ENCODE results near the gene BCL11A.

Gene BCL11A

DNA sequence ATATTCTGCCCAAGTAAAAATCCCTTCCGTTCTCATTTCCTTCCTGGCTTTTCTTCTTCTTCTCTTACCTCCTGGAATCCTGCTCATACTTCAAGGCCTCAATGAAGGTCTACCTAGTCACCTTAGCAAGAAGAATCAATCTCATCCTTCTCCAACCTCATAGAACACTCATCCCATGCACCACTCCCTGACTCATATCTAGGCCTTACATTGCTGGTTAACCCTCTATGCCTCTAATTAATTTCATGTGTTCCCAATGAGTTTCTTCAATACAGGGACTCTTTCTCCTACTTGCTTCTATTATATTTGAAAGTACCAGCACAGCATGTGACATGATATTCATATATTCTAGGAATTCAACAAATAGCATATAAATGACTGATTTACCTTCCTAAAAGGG lies 63.0 kb downstream of the BCL11A start:
- in situ Hi-C loops (cut with HindIII; ENCODE audit: low sequenced_read_pairs): no loop called here

DNA sequence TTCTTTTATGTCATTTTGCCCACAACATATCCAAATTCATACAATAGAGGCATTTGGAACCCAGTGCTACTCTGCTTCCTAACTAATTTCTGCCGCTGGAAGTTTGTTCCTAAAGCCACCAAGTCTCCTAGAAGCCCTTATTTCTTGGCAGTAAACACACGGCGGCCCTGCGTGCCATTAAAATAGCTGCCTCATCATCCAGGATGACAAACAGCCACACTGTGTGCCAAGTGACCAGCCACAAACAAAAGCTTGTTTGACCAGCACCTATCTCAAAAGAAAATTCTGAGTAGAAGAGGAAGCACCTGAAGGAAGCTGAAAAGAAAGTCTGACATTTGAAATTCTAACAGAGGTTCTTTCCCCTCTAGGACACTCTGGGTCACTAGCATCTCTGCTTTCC lies 64.2 kb downstream of the BCL11A start:
- in situ Hi-C loops (cut with HindIII; ENCODE audit: low sequenced_read_pairs): no loop called here

- in situ Hi-C loops (cut with HindIII; ENCODE audit: low sequenced_read_pairs): no loop called here
These were observed 65.2 kb downstream of the BCL11A start for GRCh38 chr2:60488291-60488690.

DNA sequence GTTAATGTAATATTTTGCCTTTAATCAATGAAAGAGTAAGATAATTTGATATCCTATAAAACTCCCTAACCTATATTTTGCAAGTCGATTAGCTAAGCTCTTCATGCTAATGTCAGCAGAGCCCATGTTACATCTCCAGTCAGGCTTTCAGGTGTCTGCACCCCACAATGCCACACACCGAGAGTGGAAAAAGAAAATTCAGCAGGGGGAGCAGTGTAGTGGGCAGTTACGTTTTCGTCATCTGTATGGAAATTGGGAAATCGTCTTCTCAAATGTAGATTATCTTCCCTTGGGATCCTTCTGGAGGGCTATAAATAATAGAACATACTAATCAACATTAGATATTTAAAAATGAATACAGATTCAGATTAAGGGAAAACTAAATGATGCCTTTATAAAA lies 66.3 kb downstream of the BCL11A start:
- in situ Hi-C loops (cut with HindIII; ENCODE audit: low sequenced_read_pairs): no loop called here

DNA sequence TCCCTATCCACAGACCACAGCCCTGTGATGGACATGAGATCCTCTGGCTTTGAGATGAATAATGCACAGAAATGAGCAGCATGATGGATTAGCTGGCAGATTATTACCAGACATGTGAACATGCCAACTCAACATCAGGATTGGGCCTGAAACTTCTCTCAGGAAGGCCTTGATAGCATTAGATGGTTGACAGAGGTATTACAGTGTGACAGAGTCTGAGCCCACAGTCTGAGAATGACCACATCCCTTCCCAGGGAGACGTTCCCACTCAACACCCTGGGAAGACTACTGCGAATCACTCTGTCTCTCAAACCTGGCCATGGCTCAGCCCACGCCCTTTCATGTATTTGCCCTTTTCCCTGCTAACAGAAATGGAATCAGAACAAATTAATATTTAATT lies 66.9 kb downstream of the BCL11A start:
- in situ Hi-C loops (cut with HindIII; ENCODE audit: low sequenced_read_pairs): no loop called here

GRCh38 chr2:60486067-60486466 lies 67.4 kb downstream of the BCL11A start:
- in situ Hi-C loops (cut with HindIII; ENCODE audit: low sequenced_read_pairs): no loop called here

DNA sequence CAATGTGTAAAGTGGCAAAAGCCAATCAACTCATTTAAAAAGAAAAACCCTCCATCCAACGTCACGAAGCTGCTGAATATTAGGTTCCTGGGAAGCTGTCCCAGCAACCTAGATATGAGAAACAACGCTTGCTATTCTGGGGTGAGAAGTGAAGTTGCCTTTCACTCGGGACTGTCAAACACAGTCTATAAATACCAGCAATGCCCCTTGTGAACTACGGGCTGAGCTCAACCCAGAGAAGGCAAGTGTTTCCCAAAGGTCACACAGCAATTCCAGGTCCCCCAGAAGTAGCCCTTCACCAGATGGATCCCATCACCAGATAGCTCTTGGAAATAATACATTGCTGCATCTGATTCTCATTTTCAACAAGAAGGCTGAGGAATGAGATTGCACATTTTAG lies 67.9 kb downstream of the BCL11A start:
- in situ Hi-C loops (cut with HindIII; ENCODE audit: low sequenced_read_pairs): no loop called here

- in situ Hi-C loops (cut with HindIII; ENCODE audit: low sequenced_read_pairs): no loop called here
These were observed 68.4 kb downstream of the BCL11A start for GRCh38 chr2:60485055-60485454.

- in situ Hi-C loops (cut with HindIII; ENCODE audit: low sequenced_read_pairs): no loop called here
These were observed 69.3 kb downstream of the BCL11A start for GRCh38 chr2:60484133-60484645.

DNA sequence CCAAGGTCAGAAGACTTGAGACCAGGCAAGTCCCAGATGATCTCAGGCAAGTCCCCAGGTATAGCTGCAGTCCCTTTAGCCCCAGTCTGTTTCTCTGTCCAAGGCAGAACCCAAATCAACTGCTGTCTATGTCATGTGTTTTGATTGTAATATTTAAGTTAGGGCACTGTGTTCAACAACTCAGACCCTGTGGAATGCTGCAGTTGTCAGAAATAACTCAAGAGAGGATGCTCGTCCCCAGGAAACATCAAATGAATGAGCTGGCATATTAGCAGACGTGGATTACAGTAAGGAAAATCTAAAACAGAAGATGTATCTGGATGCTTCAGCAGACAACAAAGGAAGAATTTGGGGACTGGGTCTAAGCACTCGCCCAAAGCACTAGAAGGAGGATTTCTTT lies 70.1 kb downstream of the BCL11A start:
- in situ Hi-C loops (cut with HindIII; ENCODE audit: low sequenced_read_pairs): no loop called here

DNA sequence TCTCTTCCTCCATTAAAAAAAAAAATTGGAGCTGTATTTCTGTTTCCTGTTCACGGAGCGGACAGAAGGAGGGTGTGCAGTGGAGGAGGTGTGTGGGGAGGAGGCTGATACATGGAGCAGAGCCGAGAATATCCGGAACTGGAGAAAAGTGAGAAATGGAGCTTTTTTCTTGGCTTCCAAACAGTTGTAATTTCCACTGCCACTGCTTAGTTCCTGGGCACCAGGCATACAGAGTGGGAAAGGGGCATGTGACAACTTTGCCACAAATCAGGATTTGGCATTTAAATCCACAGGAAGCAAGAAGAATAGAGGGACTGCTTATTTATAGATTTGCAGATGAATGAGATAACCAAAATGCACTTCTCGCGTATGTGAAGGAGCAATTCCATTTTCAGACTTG lies 71.2 kb downstream of the BCL11A start:
- in situ Hi-C loops (cut with HindIII; ENCODE audit: low sequenced_read_pairs): no loop called here

GRCh38 chr2:60481257-60481656 lies 72.2 kb downstream of the BCL11A start:
- in situ Hi-C loops (cut with HindIII; ENCODE audit: low sequenced_read_pairs): no loop called here

GRCh38 chr2:60480089-60480773 lies 73.2 kb downstream of the BCL11A start:
- in situ Hi-C loops (cut with HindIII; ENCODE audit: low sequenced_read_pairs): no loop called here

DNA sequence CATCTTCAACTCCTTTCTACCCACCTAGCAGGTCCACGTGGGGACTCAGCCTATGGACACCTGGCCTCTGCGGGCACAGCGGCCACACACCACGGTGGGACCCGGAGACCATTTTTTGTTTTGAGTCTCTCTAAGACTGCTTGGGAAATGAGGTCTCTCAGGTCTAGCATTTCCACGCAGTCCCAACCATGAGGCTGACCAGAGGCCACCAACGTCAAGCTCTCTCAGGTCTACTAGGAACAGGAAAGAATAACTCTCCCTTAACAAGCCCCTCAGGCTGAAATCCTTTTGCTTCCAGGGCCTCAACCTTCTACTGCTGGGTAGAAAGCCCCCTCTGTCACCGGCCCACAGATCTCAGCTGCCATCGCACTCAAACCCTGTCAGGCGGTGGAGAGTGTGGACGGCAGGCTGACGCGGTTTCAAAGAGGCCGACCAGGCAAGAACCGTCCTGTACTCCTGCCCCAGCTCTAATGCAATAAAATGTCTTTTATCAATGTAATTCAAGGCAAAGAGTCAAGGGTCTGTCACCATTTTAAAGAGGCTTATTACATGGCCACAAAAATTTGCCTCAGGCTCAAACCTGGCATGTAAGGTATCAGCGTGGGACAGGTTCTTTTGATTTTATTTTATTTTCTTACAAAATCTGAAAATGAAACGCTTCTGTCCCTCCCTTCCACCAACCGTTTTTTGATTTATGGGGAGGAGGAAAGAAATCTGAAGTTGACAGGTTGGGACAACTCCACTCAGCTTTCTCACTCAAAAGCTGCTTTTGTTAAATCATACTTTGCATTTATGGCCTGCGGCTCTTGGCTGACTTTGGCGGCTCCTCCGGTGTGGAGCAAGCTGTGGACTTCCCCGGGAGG lies 74.0 kb downstream of the BCL11A start:
- in situ Hi-C loops (cut with HindIII; ENCODE audit: low sequenced_read_pairs): no loop called here

DNA sequence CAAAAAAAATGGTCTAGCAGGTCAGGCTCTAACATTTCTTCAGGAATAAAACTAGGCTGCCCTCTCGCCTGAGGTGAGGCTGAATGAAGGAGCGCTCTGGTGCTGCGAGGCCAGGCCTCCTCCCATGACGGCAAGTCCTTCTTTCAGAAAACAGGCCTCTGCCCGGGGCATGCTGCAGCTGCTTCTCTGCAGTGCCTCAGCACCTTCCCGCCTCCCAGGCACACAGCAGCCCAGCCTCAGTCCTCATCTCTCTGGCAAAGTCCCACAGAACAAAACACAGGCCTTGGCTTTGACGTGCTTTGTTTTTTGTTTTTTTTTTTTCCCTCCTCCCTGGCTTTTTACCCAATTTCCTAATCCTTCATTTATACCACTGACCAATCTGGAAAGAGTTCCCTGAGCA lies 74.8 kb downstream of the BCL11A start:
- in situ Hi-C loops (cut with HindIII; ENCODE audit: low sequenced_read_pairs): no loop called here

- in situ Hi-C loops (cut with HindIII; ENCODE audit: low sequenced_read_pairs): no loop called here
These were observed 77.1 kb downstream of the BCL11A start for GRCh38 chr2:60476206-60476954.

DNA sequence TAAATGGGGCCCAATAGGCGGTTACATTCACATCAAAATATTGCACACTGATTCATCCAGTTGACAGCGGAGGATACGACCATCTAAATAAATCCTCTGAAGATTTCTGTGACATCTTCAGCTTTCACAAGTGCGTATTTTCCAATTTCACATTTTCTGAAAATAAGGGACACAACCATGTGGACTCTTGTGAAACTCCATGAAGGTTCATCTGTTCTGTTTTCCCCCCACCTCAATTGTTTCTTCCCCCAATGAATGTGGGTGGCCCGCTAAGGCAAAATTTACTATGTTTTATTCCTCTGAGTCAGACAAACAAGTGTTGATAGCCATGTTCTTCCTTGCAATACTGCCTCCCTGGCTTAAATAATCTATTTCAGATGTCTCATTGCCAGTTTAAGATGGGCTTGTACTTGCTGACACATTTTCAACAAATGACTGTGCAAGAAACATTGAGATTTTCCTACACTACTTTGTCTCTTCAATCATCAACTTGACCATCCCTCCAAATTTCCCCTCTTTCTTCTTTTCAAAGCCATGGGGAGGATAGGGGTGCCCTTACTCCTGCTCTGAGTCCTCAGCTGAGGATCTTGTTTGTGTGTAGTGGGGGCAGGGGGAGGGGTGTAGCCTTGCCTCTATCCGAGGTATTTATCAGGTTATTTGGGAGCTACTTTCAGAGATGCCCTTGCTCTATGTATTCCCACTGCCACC lies 78.2 kb downstream of the BCL11A start:
- in situ Hi-C loops (cut with HindIII; ENCODE audit: low sequenced_read_pairs): no loop called here

DNA sequence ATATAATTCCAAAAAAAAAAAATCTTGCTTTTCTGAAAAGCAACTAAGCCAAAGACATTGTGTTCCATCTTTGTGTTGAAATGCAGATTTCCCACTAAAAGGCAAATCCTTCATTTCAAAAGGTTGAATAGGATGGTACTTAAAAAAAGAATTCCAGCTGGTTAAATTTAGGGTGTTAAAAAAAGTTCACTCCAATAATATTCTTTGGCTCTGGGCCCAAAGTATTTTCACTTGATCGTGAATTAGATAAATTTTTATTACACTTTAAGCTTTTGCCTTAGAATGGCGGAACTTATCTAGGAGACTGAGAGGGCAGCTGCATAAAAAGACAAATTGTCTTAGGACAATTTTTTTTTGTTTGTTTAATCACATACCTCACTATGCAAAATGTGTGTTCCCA lies 79.2 kb downstream of the BCL11A start:
- in situ Hi-C loops (cut with HindIII; ENCODE audit: low sequenced_read_pairs): no loop called here

DNA sequence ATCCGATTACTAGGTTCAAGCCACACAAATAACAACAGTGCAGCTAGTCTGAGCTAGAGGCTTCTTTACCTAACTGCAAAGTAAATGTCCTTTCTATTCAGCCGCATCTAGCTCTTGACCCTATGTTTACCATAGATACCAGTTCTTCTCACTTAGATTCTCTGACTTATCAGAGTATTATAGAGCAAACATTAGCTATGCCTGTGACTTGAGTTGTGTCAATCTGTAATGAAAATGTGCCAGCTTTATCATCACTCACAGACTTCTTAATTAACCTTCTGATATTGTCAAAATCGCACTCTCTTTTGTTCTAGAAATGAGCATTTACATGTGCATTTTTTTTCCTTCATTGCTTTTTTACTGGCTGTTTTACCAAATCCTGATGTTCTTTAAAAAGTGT lies 79.9 kb downstream of the BCL11A start:
- in situ Hi-C loops (cut with HindIII; ENCODE audit: low sequenced_read_pairs): no loop called here

DNA sequence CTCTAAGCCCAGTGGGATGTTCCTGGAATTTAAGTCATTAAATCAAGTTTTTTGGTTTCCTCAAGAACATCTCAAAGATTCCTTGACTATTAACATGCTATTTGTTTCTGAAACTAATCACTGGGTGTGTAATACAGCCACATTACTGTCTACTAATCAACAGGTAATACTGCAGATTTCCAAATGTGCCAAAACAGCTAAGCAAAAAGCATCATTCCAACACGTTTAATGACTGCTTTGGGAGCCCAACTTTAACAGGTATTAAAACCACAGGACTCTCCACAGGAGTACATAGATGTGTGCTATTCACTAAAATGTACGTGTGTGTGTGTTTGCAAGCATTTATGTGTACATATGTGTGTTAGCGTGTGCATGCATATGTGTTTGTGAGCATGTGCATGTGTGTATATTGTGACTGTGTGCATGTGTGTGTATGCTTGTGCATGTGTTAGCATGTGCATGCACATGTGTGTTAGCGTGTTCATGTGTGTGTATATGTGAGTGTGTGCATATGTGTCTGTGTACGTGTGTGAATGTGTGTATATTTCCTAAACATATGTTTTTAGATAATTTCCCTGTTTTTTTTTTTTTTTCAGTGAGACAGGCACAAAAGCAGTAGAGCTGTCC lies 80.7 kb downstream of the BCL11A start:
- in situ Hi-C loops (cut with HindIII; ENCODE audit: low sequenced_read_pairs): no loop called here

Data from endothelial cell of hepatic sinusoid (primary cell).